ENCODE measurements around the gene HGF.

DNA sequence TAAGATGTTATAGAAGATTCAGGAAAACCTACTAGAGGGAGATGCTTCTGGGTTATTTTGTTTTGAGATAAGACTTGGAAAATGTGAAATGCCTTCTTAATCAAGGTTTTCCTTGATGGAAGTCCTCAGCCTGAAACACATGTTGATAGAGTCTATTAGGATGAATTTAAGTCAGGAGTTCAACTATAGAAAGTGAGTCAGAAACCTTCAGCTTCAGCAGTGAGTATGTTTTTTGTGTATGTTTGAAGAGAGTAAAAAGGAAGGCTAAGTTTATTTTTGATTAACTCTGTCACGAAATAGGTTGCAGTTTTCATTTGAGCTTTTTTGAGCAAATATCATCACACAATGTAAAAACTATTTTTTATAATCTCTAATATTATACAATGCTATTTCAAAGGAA, 114.6 kb downstream of the HGF start:
- TF ChIP-seq, protein P1, sequence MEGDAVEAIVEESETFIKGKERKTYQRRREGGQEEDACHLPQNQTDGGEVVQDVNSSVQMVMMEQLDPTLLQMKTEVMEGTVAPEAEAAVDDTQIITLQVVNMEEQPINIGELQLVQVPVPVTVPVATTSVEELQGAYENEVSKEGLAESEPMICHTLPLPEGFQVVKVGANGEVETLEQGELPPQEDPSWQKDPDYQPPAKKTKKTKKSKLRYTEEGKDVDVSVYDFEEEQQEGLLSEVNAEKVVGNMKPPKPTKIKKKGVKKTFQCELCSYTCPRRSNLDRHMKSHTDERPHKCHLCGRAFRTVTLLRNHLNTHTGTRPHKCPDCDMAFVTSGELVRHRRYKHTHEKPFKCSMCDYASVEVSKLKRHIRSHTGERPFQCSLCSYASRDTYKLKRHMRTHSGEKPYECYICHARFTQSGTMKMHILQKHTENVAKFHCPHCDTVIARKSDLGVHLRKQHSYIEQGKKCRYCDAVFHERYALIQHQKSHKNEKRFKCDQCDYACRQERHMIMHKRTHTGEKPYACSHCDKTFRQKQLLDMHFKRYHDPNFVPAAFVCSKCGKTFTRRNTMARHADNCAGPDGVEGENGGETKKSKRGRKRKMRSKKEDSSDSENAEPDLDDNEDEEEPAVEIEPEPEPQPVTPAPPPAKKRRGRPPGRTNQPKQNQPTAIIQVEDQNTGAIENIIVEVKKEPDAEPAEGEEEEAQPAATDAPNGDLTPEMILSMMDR (IDR thresholded peaks at IDR 0.05) = no peak
- no peak for TF ChIP-seq POLR2A (IDR thresholded peaks at IDR 0.05)

Measured in uterus (tissue), 2 donors.